Thoracic aorta (tissue), 2 donors: ENCODE measurements around the gene PSMC6. TPM values are rescaled to one million over a fixed set of nuclear protein-coding genes. Genes with fewer than 3 reads are reported as not detected.
"Not testable (repeated sequence)": the region's sequence is repeated elsewhere in the genome, so short reads cannot be mapped to it uniquely, and the experiment has no call there.

ENCODE experiments used
- ATAC-seq: fragments of 150-250 bp; one replicate; pipeline ENCODE4 v1.8.0; 2017; ENCODE audit warnings: low read depth; ENCODE audit not compliant: insufficient number of reproducible peaks, low FRiP score
- DNase-seq: peaks from one replicate; pipeline ENCODE4 v3.0.0-alpha.2; 2020; ENCODE audit warnings: low spot score
- H3K27ac ChIP-seq, 2 donors: fragments of 200-600 bp; sonication (generic); 1 replicate in 1 of 2; 2 replicates in 1 of 2; pipeline ENCODE4 v1.5.1; 2016; ENCODE audit warnings: mild to moderate bottlenecking in 2 of 2, moderate library complexity in 2 of 2
- H3K27me3 ChIP-seq: fragments of 200-600 bp; sonication (generic); replicated peaks from 2 replicates; pipeline ENCODE4 v1.6.0; 2016; ENCODE audit warnings: mild to moderate bottlenecking; ENCODE audit not compliant: insufficient read depth
- H3K36me3 ChIP-seq: fragments of 200-600 bp; sonication (generic); one replicate; pipeline ENCODE4 v1.5.1; 2016
- H3K4me1 ChIP-seq, 2 donors: fragments of 200-600 bp; sonication (generic); 1 replicate in 1 of 2; 2 replicates in 1 of 2; pipeline versions ENCODE4 v1.5.1 to v1.6.0; 2016; ENCODE audit warnings: low read depth in 2 of 2, mild to moderate bottlenecking in 1 of 2; ENCODE audit not compliant: control insufficient read depth in 1 of 2
- H3K4me3 ChIP-seq: fragments of 200-600 bp; sonication (generic); 2 replicates; pipeline ENCODE4 v1.5.1; 2016; ENCODE audit warnings: mild to moderate bottlenecking
- H3K9me3 ChIP-seq: fragments of 200-600 bp; sonication (generic); 2 replicates; pipeline ENCODE4 v1.5.1; 2016
- total RNA-seq, 2 donors: library from RNA; depleted of rRNA; stranded (reverse); fragments of >200 nt; gene quantifications; one replicate each; pipeline versions ENCODE4 v1.1.0 to v1.2.3, GENCODE V29; 2016
- TF ChIP-seq, protein P1 (sequence below): fragments of 200-600 bp; sonication (generic); IDR thresholded peaks from one replicate; pipeline ENCODE4 v1.5.1; 2019; ENCODE audit warnings: antibody characterized with exemption

Gene PSMC6
- total RNA-seq, 2 donors from 2014 or later = 59.0 to 89.0 TPM

DNA sequence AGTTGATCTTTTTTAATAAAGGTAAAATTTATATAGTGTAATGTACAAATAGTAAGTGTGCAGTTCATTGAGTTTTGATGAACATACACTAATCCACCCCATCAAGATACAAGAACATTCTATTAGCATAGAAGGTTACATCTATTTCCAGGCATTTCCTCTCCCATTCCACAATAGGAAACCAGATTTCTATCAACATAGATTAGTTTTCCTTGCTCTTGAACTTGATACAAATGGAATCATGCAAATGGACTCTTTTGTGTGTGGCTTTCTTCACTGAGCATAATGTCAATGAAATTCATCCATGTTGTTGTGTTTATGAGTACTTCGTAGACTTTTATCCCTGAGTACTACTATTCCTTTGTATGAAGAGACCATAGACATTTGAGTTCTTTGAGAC, 33.8 kb downstream of the PSMC6 start:
- TF ChIP-seq, protein P1, sequence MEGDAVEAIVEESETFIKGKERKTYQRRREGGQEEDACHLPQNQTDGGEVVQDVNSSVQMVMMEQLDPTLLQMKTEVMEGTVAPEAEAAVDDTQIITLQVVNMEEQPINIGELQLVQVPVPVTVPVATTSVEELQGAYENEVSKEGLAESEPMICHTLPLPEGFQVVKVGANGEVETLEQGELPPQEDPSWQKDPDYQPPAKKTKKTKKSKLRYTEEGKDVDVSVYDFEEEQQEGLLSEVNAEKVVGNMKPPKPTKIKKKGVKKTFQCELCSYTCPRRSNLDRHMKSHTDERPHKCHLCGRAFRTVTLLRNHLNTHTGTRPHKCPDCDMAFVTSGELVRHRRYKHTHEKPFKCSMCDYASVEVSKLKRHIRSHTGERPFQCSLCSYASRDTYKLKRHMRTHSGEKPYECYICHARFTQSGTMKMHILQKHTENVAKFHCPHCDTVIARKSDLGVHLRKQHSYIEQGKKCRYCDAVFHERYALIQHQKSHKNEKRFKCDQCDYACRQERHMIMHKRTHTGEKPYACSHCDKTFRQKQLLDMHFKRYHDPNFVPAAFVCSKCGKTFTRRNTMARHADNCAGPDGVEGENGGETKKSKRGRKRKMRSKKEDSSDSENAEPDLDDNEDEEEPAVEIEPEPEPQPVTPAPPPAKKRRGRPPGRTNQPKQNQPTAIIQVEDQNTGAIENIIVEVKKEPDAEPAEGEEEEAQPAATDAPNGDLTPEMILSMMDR = no peak
- Histone ChIP-seq H3K36me3 (no peaks in the 10 kb centered on the region), H3K27me3 (no peaks in the 10 kb centered on the region), H3K27ac (no peak overlapping the region), H3K9me3 (no peaks in the 10 kb centered on the region), H3K4me3 (no peak overlapping the region), H3K4me1 (peaks cover 3 to 22% of the 10 kb centered on the region in 2 donors)
- DNase-seq = no peak
- ATAC-seq = no peak

DNA sequence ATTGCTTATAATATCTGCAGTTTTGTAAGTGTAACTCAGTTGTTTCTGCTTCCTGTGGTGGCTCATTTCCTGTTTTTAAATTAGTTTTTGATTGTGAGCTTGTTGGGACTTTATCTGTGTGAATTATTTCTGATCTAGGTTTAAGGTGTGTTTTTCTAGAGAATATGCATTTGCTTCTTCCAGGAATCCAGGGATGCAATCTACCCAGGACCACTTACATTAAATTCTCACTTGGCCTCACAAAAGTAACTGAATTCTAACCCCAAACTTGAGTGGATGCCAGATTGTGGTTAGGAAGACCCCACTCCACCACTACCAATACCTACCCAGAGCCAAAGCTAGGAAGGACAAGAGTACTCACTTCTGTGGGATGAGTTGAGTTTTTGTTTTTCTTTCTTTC, 34.9 kb downstream of the PSMC6 start:
- DNase-seq = no peak

DNA sequence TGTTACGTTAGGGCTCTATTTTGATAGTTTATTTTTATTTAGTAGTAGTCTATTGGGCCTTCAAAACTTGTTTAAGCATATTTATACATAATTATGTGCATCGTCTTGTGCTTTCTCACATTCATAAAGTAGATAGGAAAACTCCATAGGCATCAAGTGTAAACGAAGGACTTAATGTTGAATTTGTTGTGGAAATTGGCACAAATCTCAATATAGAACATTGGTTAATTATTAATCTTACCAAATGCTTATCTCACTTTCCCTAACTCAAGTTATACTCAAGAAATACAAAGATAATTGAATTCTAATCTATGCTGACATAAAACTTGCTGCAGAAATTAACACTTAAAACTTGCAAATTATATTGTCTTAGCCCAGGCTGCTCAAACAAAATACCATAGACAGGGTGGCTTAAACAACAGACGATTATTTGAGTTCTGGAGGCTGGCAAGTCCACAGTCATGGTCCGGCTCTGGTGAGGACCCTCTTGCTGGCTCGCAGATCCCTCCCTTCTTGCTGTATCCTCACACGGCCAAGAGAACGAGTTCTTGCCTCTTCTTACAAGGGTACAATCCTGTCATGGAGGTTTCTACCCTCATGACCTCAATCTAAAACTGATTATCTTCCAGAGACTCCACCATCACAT, 41.8 kb downstream of the PSMC6 start:
- Histone ChIP-seq H3K27me3 (no peaks in the 10 kb centered on the region), H3K4me3 (no peak overlapping the region), H3K9me3 (no peaks in the 10 kb centered on the region), H3K4me1 (peaks cover under 1 to 2% of the 10 kb centered on the region in 2 donors), H3K27ac (no peak overlapping the region), H3K36me3 (peaks cover 8% of the 10 kb centered on the region)
- ATAC-seq (no peak), DNase-seq (no peak)
- TF ChIP-seq, protein P1 = no peak

More for the DNA sequence above, 34.9 kb downstream of the PSMC6 start:
- peaks cover 3 to 22% of the 10 kb centered on the region in 2 donors for H3K4me1 ChIP-seq
- TF ChIP-seq, protein P1 = no peak
- no peaks in the 10 kb centered on the region for H3K27me3 ChIP-seq
- no peaks in the 10 kb centered on the region for H3K9me3 ChIP-seq
- no peaks in the 10 kb centered on the region for H3K36me3 ChIP-seq
- no peak for ATAC-seq
- H3K4me3 ChIP-seq = no peak overlapping the region
- H3K27ac ChIP-seq = no peak overlapping the region

DNA sequence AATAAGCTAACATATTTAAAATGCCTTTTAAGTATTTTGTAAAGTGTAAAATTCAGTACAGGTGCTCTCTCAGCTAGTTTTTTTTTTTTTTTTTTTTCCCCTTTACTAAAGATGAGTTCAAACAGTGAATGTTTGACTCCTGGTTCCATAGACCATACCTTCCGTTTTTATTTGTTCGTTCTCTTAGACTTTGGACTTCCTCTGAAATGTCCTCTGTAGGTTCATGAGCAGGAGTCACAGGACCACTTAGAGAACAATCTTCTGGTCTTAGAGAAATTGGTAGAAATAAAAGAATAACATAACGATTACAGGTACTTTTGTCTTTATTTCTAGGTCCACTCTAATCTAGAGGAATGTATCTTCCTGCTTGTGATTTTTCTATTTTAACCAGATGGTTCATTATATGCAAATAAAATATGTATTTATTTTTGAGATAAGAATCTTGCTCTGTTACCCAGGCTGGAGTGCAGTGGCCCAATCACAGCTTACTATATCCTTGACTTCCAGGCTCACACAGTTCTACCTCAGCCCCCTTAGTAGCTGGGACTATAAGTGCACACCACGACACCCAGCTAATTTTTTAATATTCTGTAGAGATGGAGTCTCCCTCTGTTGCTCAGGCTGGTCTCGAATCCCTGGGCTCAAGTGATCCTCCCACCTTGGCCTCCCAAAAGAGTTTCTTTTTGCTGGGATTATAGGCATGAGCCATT, 48.8 kb downstream of the PSMC6 start:
- Histone ChIP-seq H3K4me1 (no peaks in the 10 kb centered on the region), H3K9me3 (no peaks in the 10 kb centered on the region), H3K4me3 (no peak overlapping the region), H3K36me3 (peaks cover 6% of the 10 kb centered on the region), H3K27me3 (no peaks in the 10 kb centered on the region), H3K27ac (no peak overlapping the region)
- no peak for DNase-seq
- TF ChIP-seq, protein P1 = no peak
- ATAC-seq = no peak

DNA sequence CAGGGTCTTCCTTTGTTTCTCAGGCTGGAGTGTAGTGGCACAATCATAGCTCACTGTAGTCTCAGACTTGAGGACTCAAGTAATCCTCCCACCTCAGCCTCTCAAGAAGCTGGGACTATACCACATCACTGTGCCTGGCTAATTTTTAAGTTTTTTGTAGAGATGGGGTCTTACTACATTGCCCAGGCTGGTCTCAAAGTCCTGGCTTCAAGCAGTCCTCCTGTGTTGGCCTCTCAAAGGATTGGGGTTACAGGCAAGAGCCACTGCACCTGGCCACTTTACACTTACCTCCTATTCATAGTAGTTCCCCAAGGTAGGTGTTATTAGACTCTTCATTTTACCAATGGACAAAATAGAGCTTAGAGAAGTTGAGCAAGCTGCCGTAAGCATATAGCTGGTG, 52.1 kb downstream of the PSMC6 start:
- no peak overlapping the region for H3K27ac ChIP-seq
- no peak overlapping the region for H3K4me3 ChIP-seq
- peaks cover 6% of the 10 kb centered on the region for H3K36me3 ChIP-seq
- ATAC-seq = no peak
- H3K4me1 ChIP-seq = peaks cover 0 to 2% of the 10 kb centered on the region in 2 donors
- H3K9me3 ChIP-seq = no peaks in the 10 kb centered on the region
- TF ChIP-seq, protein P1 = no peak
- no peaks in the 10 kb centered on the region for H3K27me3 ChIP-seq
- DNase-seq = no peak

DNA sequence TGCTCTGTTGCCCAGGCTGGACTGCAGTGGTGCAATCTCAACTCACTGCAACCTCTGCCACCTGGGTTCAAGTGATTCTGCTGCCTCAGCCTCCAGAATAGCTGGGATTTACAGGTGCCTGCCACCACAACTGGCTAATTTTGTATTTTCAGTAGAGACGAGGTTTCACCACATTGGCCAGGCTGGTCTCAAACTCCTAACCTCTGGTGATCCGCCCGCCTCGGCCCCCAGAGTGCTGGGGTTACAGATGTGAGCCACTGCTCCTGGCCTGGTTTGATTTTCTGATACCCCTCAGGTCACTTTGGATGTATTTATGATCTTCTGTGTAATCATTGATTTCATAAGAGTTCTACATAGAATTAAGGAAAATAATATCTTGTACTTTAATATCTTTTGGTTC, 55.9 kb downstream of the PSMC6 start:
- H3K9me3 ChIP-seq, H3K4me3 ChIP-seq, H3K4me1 ChIP-seq, H3K36me3 ChIP-seq, ATAC-seq, H3K27me3 ChIP-seq, H3K27ac ChIP-seq, DNase-seq: not testable (repeated sequence)
